Mesendoderm (in vitro differentiated cells): Measurements from ENCODE around the gene RPUSD4.

Source experiments
- DNase-seq: peaks from one replicate; pipeline ENCODE4 v3.0.0; 2013
- H2AK5ac ChIP-seq: 2 replicates; pipeline ENCODE4 v1.6.1; 2013; ENCODE audit warnings: low read length, inconsistent platforms
- H2BK120ac ChIP-seq: 2 replicates; pipeline ENCODE4 v1.6.1; 2013; ENCODE audit warnings: low read depth, mild to moderate bottlenecking, low read length, moderate library complexity, mixed read lengths
- H2BK15ac ChIP-seq: replicated peaks from 2 replicates; pipeline ENCODE4 v1.6.1; 2013; ENCODE audit warnings: low read depth, mild to moderate bottlenecking, moderate library complexity
- H2BK5ac ChIP-seq: 2 replicates; pipeline ENCODE4 v1.6.1; 2013; ENCODE audit warnings: low read length, inconsistent platforms
- H3K18ac ChIP-seq: 2 replicates; pipeline ENCODE4 v1.6.1; 2013; ENCODE audit warnings: mild to moderate bottlenecking, low read length, mixed read lengths
- H3K23ac ChIP-seq: one replicate; pipeline ENCODE4 v1.6.1; 2013; ENCODE audit warnings: low read length
- H3K27ac ChIP-seq: 2 replicates; pipeline ENCODE4 v1.5.1; 2013; ENCODE audit warnings: low read depth, mild to moderate bottlenecking, inconsistent platforms, low read length, moderate library complexity
- H3K27me3 ChIP-seq: 2 replicates; pipeline ENCODE4 v1.6.1; 2013; ENCODE audit warnings: low read length, control low read depth, mild to moderate bottlenecking, inconsistent platforms; ENCODE audit not compliant: insufficient read depth, poor library complexity
- H3K36me3 ChIP-seq: 2 replicates; pipeline ENCODE4 v1.6.1; 2013; ENCODE audit warnings: low read length, inconsistent platforms; ENCODE audit not compliant: control insufficient read depth, insufficient read depth
- H3K4ac ChIP-seq: one replicate; pipeline ENCODE4 v1.6.1; 2013; ENCODE audit warnings: low read depth, mild to moderate bottlenecking, low read length, moderate library complexity
- H3K4me1 ChIP-seq: 2 replicates; pipeline ENCODE4 v1.6.1; 2013; ENCODE audit warnings: low read depth, low read length, inconsistent platforms; ENCODE audit not compliant: control insufficient read depth
- H3K4me2 ChIP-seq: 2 replicates; pipeline ENCODE4 v1.6.1; 2013; ENCODE audit warnings: low read length
- H3K4me3 ChIP-seq: 2 replicates; pipeline ENCODE4 v1.5.1; 2013; ENCODE audit warnings: mild to moderate bottlenecking, low read length
- H3K56ac ChIP-seq: one replicate; pipeline ENCODE4 v1.6.1; 2013; ENCODE audit warnings: low read length
- H3K79me1 ChIP-seq: 2 replicates; pipeline ENCODE4 v1.6.1; 2013; ENCODE audit warnings: low read length, inconsistent platforms
- H3K79me2 ChIP-seq: 2 replicates; pipeline ENCODE4 v1.6.1; 2013; ENCODE audit warnings: mild to moderate bottlenecking, low read length; ENCODE audit not compliant: control insufficient read depth, insufficient read depth
- H3K9ac ChIP-seq: 2 replicates; pipeline ENCODE4 v1.6.1; 2013; ENCODE audit warnings: low read length, inconsistent platforms
- H4K5ac ChIP-seq: one replicate; pipeline ENCODE4 v1.6.1; 2013; ENCODE audit warnings: low read length
- H4K8ac ChIP-seq: one replicate; pipeline ENCODE4 v1.6.1; 2013; ENCODE audit warnings: low read depth, mild to moderate bottlenecking, control low read depth, low read length, moderate library complexity
- WGBS: extraction: QIAGEN DNeasy Blood & Tissue Kit; methylation state at CpG from one replicate; pipeline ENCODE4 v1.1.7; 2013; ENCODE audit warnings: low lambda C conversion rate, missing lambda C conversion rate; ENCODE audit not compliant: insufficient coverage; ENCODE audit errors: extremely low coverage; 5-methylcytosine and 5-hydroxymethylcytosine counted together

The RPUSD4 gene

GRCh38 chr11:126186025-126186698 is 25.3 kb downstream of the RPUSD4 start:
- H3K36me3 ChIP-seq: peaks cover 3% of the 10 kb centered on the region
- no peaks in the 10 kb centered on the region for H3K27me3 ChIP-seq
- H3K9ac ChIP-seq: no peak overlapping the region
- no peaks in the 10 kb centered on the region for H3K4me1 ChIP-seq
- H3K4me2 ChIP-seq: no peak overlapping the region
- no CpG with 5 or more reads among the region's 15 CpGs for WGBS
- no peak for DNase-seq
- no peak overlapping the region for H3K4ac ChIP-seq
- H3K56ac ChIP-seq: no peak overlapping the region
- H3K27ac ChIP-seq: no peak overlapping the region
- no peak overlapping the region for H2BK120ac ChIP-seq
- no peak overlapping the region for H3K4me3 ChIP-seq
- no peak overlapping the region for H3K18ac ChIP-seq
- H2BK15ac ChIP-seq: no peak overlapping the region
- no peak overlapping the region for H4K8ac ChIP-seq
- no peak overlapping the region for H2AK5ac ChIP-seq
- no peak overlapping the region for H2BK5ac ChIP-seq
- no peak overlapping the region for H3K23ac ChIP-seq
- no peaks in the 10 kb centered on the region for H3K79me1 ChIP-seq
- no peak overlapping the region for H4K5ac ChIP-seq
- H3K79me2 ChIP-seq: no peaks in the 10 kb centered on the region

GRCh38 chr11:126185259-126186024 is 26.0 kb downstream of the RPUSD4 start:
- H4K5ac ChIP-seq: no peak overlapping the region
- no peak overlapping the region for H2AK5ac ChIP-seq
- no peak overlapping the region for H3K4ac ChIP-seq
- no peak overlapping the region for H3K9ac ChIP-seq
- H3K4me1 ChIP-seq: no peaks in the 10 kb centered on the region
- no peak overlapping the region for H3K4me2 ChIP-seq
- H4K8ac ChIP-seq: no peak overlapping the region
- H2BK5ac ChIP-seq: no peak overlapping the region
- no peaks in the 10 kb centered on the region for H3K79me1 ChIP-seq
- no CpG with 5 or more reads among the region's 26 CpGs for WGBS
- H3K56ac ChIP-seq: no peak overlapping the region
- H3K27me3 ChIP-seq: no peaks in the 10 kb centered on the region
- no peak overlapping the region for H3K18ac ChIP-seq
- peaks cover 3% of the 10 kb centered on the region for H3K36me3 ChIP-seq
- no peak overlapping the region for H3K27ac ChIP-seq
- H2BK120ac ChIP-seq: no peak overlapping the region
- no peak overlapping the region for H3K4me3 ChIP-seq
- H2BK15ac ChIP-seq: no peak overlapping the region
- no peak for DNase-seq
- H3K23ac ChIP-seq: no peak overlapping the region
- H3K79me2 ChIP-seq: no peaks in the 10 kb centered on the region

- Histone ChIP-seq H4K5ac (no peak overlapping the region), H3K4ac (no peak overlapping the region), H4K8ac (no peak overlapping the region), H3K23ac (no peak overlapping the region), H3K27ac (no peak overlapping the region), H2BK15ac (no peak overlapping the region), H3K4me1 (no peaks in the 10 kb centered on the region), H3K56ac (no peak overlapping the region), H3K4me3 (no peak overlapping the region), H3K18ac (no peak overlapping the region), H3K36me3 (peaks cover 1% of the 10 kb centered on the region), H2AK5ac (no peak overlapping the region), H3K79me2 (no peaks in the 10 kb centered on the region), H3K9ac (no peak overlapping the region), H2BK5ac (no peak overlapping the region), H3K4me2 (no peak overlapping the region), H3K27me3 (no peaks in the 10 kb centered on the region), H3K79me1 (no peaks in the 10 kb centered on the region), H2BK120ac (no peak overlapping the region)
- WGBS: no CpG with 5 or more reads among the region's 11 CpGs
- DNase-seq: no peak
Observed at GRCh38 chr11:126182787-126183445, 28.5 kb downstream of the RPUSD4 start.

- Histone ChIP-seq H3K27me3 (no peaks in the 10 kb centered on the region), H2BK15ac (no peak overlapping the region), H3K4me1 (no peaks in the 10 kb centered on the region), H3K56ac (no peak overlapping the region), H3K79me1 (no peaks in the 10 kb centered on the region), H4K5ac (no peak overlapping the region), H2AK5ac (no peak overlapping the region), H3K18ac (no peak overlapping the region), H2BK120ac (no peak overlapping the region), H3K4ac (no peak overlapping the region), H4K8ac (no peak overlapping the region), H2BK5ac (no peak overlapping the region), H3K79me2 (no peaks in the 10 kb centered on the region), H3K36me3 (peaks cover 1% of the 10 kb centered on the region), H3K4me2 (no peak overlapping the region), H3K23ac (no peak overlapping the region), H3K4me3 (no peak overlapping the region), H3K9ac (no peak overlapping the region), H3K27ac (no peak overlapping the region)
- WGBS: no CpG with 5 or more reads among the region's 13 CpGs
- peak; percentile 28 for DNase-seq
Observed at GRCh38 chr11:126181939-126182730, 29.3 kb downstream of the RPUSD4 start.

GRCh38 chr11:126176853-126177470 is 34.5 kb downstream of the RPUSD4 start:
- H2AK5ac ChIP-seq: no peak overlapping the region
- no peaks in the 10 kb centered on the region for H3K79me2 ChIP-seq
- H3K9ac ChIP-seq: no peak overlapping the region
- no peaks in the 10 kb centered on the region for H3K79me1 ChIP-seq
- H3K4me2 ChIP-seq: no peak overlapping the region
- H3K18ac ChIP-seq: no peak overlapping the region
- no peak overlapping the region for H3K23ac ChIP-seq
- no peak overlapping the region for H2BK5ac ChIP-seq
- H4K5ac ChIP-seq: no peak overlapping the region
- no peak overlapping the region for H2BK15ac ChIP-seq
- no peak overlapping the region for H2BK120ac ChIP-seq
- no peaks in the 10 kb centered on the region for H3K36me3 ChIP-seq
- H3K4ac ChIP-seq: no peak overlapping the region
- WGBS: no CpG with 5 or more reads among the region's 8 CpGs
- H3K27ac ChIP-seq: no peak overlapping the region
- H3K27me3 ChIP-seq: no peaks in the 10 kb centered on the region
- no peaks in the 10 kb centered on the region for H3K4me1 ChIP-seq
- no peak for DNase-seq
- no peak overlapping the region for H3K56ac ChIP-seq
- no peak overlapping the region for H3K4me3 ChIP-seq
- H4K8ac ChIP-seq: no peak overlapping the region
